ENCODE data around the gene CGB8.

- TF ChIP-seq EP300 (IDR thresholded peaks at IDR 0.05) = no peak
- TF ChIP-seq, protein P1, sequence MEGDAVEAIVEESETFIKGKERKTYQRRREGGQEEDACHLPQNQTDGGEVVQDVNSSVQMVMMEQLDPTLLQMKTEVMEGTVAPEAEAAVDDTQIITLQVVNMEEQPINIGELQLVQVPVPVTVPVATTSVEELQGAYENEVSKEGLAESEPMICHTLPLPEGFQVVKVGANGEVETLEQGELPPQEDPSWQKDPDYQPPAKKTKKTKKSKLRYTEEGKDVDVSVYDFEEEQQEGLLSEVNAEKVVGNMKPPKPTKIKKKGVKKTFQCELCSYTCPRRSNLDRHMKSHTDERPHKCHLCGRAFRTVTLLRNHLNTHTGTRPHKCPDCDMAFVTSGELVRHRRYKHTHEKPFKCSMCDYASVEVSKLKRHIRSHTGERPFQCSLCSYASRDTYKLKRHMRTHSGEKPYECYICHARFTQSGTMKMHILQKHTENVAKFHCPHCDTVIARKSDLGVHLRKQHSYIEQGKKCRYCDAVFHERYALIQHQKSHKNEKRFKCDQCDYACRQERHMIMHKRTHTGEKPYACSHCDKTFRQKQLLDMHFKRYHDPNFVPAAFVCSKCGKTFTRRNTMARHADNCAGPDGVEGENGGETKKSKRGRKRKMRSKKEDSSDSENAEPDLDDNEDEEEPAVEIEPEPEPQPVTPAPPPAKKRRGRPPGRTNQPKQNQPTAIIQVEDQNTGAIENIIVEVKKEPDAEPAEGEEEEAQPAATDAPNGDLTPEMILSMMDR (IDR thresholded peaks at IDR 0.05) = no peak
Observed at GRCh38 chr19:49004964-49005614, 43.8 kb downstream of the CGB8 start.
